PC-9 (cell line): ENCODE results near the gene UAP1L1. TPM values are rescaled to one million over a fixed set of nuclear protein-coding genes. Genes with fewer than 3 reads are reported as not detected.
A peak's percentile ranks its signal among the peaks of the same experiment; 100 is the strongest.

ENCODE experiments used
- BruUV-seq: library from RNA; stranded (reverse); fragments of 400-500 nt; replicated peaks from 2 replicates; lab custom pipeline; 2021; lab: Mats Ljungman, UMichigan
- CTCF ChIA-PET: fragments of 300-600 bp; sonication (Branson Sonifier 250); formaldehyde crosslinking; loops from one replicate; lab custom pipeline; 2022; ENCODE audit warnings: antibody characterized with exemption; lab: Charles Lee
- POLR2A ChIA-PET: fragments of 300-600 bp; sonication (Branson Sonifier 250); formaldehyde crosslinking; loops from one replicate; lab custom pipeline; 2022; ENCODE audit warnings: antibody characterized with exemption; ENCODE audit not compliant: unreplicated experiment; lab: Charles Lee
- DNase-seq, 2 experiments: peaks; one replicate each; pipeline versions ENCODE4 v3.0.0 to v3.0.0-alpha.2; 2015 to 2022; ENCODE audit warnings: mixed read lengths in 1 of 2
- H2AFZ ChIP-seq: fragments of 200-600 bp; sonication (generic); 2 replicates; pipeline ENCODE4 v1.8.1; 2017; ENCODE audit warnings: antibody characterized with exemption
- H3F3A ChIP-seq: fragments of 200-600 bp; sonication (generic); 2 replicates; pipeline ENCODE4 v1.8.1; 2017; ENCODE audit warnings: antibody characterized with exemption, mild to moderate bottlenecking, low read depth; ENCODE audit not compliant: insufficient read depth
- H3K27ac ChIP-seq: fragments of 200-600 bp; sonication (generic); 2 replicates; pipeline ENCODE4 v1.6.1; 2016; ENCODE audit warnings: mixed run types
- H3K27me3 ChIP-seq: fragments of 200-600 bp; sonication (generic); 2 replicates; pipeline ENCODE4 v1.6.1; 2016; ENCODE audit warnings: low read depth, mixed run types; ENCODE audit not compliant: insufficient read depth
- H3K36me3 ChIP-seq: fragments of 200-600 bp; sonication (generic); 2 replicates; pipeline ENCODE4 v1.6.1; 2016; ENCODE audit warnings: low read depth, mixed run types
- H3K4me1 ChIP-seq: fragments of 200-600 bp; sonication (generic); replicated peaks from 2 replicates; pipeline ENCODE4 v1.6.1; 2016; ENCODE audit warnings: mixed run types; ENCODE audit not compliant: insufficient read depth
- H3K4me2 ChIP-seq: fragments of 200-600 bp; sonication (generic); 2 replicates; pipeline ENCODE4 v1.6.1; 2017; ENCODE audit warnings: mixed run types
- H3K4me3 ChIP-seq: fragments of 200-600 bp; sonication (generic); 2 replicates; pipeline ENCODE4 v1.6.1; 2016; ENCODE audit warnings: mixed run types
- H3K79me2 ChIP-seq: fragments of 200-600 bp; sonication (generic); 2 replicates; pipeline ENCODE4 v1.6.1; 2017; ENCODE audit warnings: low read depth, mixed run types
- H3K9me2 ChIP-seq: fragments of 200-600 bp; sonication (generic); 2 replicates; pipeline ENCODE4 v1.8.1; 2017; ENCODE audit warnings: mild to moderate bottlenecking; ENCODE audit not compliant: insufficient read depth
- H3K9me3 ChIP-seq: fragments of 200-600 bp; sonication (generic); 2 replicates; pipeline ENCODE4 v1.8.1; 2016; ENCODE audit warnings: low read depth; ENCODE audit not compliant: insufficient read depth
- H4K20me1 ChIP-seq: fragments of 200-600 bp; sonication (generic); 2 replicates; pipeline ENCODE4 v1.8.1; 2017; ENCODE audit not compliant: insufficient read depth
- CTCF ChIP-seq: fragments of 200-600 bp; sonication (generic); conservative IDR thresholded peaks from 2 replicates; pipeline ENCODE4 v1.6.1; 2017; ENCODE audit warnings: mixed run types, antibody characterized with exemption, mild to moderate bottlenecking, moderate library complexity
- EZH2 ChIP-seq: fragments of 200-600 bp; sonication (generic); IDR thresholded peaks from 2 replicates; pipeline ENCODE4 v1.8.0; 2017; ENCODE audit warnings: antibody characterized with exemption, low read depth
- intact Hi-C: fragments of 100-400 bp; cut with micrococcal nuclease; formaldehyde crosslinking; loops from one replicate; pipeline ENCODE4 v1.10.0; 2022; ENCODE audit not compliant: unreplicated experiment
- total RNA-seq: library from RNA; stranded (reverse); gene quantifications from 2 replicates; pipeline ENCODE4 v1.2.3, GENCODE V29; 2021

The UAP1L1 gene
- total RNA-seq, 1 experiment from 2014 or later: 9.9 TPM

DNA sequence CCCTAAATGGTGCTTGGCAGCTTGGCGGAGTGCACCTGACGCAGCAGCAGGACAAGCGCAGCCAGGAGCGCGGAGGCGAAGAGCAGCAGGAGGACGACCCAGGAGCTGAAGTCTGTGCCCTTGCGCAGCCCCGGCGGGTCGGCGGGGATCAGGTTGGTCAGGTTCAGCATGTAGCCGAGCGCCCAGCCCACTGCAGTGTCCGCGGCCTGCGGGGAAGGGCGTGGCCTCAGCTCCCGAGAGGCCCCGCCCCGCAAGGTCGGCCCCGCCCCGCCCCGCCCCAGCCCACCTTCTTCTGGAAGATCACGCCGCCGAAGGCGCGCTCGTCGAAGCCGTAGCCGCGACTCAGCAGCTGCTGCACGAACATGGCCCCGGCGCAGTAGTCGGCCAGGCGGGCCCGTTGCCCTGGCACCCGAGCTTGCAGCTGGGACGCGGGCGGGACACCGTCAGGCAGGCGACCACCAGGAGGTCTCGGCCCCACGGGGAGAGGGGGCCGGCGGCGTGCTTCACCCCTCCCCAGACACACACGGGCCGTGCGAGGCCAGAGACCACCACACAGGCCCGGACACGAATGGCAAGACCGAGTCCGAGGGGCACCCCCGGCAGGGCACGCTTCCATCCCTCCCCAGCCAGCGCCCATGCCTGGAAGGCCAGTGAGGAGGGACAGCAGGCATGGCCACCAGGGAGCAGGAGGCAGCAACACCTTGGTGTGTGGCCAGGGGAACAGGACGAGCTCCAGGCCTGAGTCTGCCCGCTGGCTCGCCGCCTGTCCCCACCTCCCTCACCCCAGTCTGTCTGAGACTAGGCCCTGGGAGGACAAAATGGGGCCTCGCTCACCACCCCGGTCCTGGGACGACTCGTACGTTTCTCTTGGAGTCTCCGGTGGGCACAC, 28.4 kb upstream of the UAP1L1 start:
- Histone ChIP-seq H3K27me3 (peaks cover 6% of the 10 kb centered on the region), H3K9me3 (no peaks in the 10 kb centered on the region), H3K79me2 (peaks cover 14% of the 10 kb centered on the region), H4K20me1 (peaks cover 19% of the 10 kb centered on the region), H3K4me2 (no peak overlapping the region), H2AFZ (no peak overlapping the region), H3K27ac (no peak overlapping the region), H3K9me2 (no peaks in the 10 kb centered on the region), H3K4me1 (peaks cover 12% of the 10 kb centered on the region), H3K4me3 (no peak overlapping the region), H3K36me3 (no peaks in the 10 kb centered on the region), H3F3A (peaks cover 14% of the 10 kb centered on the region; the same call in 1 of the 2 replicates)
- ChIA-PET POLR2A (no interaction called here), CTCF (interaction anchor here (0.6 to 1.0 kb wide), 3 partner anchors 19 to 373 kb away, joined by 3 to 8 read pairs (median 5); no protein-coding TSS in a partner anchor)
- no TSS peak for BruUV-seq
- TF ChIP-seq EZH2: no peak
- TF ChIP-seq CTCF: no peak
- intact Hi-C loops: loop anchor here (5.0 kb wide), 1 partner anchor 68 kb away; no protein-coding TSS in a partner anchor
- no peak for DNase-seq

DNA sequence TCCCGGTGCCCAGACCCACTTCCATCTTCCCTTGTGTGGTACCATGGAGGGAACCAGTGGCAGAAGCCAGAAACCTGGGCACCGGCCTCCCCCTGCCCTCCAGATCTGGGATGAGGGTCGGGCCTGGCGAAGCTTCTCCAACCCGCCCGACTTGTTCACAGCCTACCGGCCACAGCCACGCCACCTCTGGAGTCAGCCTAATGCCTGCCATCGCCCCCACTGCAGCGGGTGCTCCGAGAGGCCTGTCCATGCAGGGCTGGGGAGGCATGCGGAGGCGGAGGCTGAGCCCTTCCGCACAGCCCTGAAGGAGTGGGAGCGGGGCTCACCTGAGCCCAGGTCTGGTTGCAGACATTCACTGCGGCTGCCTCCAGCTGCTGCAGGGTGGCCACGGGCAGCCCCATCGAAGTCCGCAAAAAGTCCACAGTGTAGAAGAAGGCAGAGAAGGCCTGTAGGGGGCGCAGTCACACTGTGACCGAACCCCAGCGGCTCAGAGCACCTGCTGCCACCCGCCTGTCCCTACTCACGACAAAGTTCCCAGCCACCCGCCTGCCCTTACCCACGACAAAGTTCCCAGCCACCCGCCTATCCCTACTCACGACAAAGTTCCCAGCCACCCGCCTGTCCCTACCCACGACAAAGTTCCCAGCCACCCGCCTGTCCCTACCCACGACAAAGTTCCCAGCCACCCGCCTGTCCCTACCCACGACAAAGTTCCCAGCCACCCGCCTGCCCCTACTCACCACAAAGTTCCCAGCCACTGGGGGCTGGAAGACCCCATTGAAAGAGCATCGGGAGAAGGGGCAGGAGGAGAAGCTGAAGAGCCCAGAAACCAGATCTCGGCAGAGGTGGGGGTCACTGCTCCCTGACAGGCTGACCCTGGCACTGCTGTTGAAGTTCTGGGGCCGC, 27.5 kb upstream of the UAP1L1 start:
- H3K4me2 ChIP-seq: no peak overlapping the region
- DNase-seq: peak in 1 of 2 experiments; percentile 73
- H3K9me2 ChIP-seq: no peaks in the 10 kb centered on the region
- intact Hi-C loops: loop anchor here (5.0 kb wide), 1 partner anchor 68 kb away; no protein-coding TSS in a partner anchor
- peaks cover 11% of the 10 kb centered on the region; the same call in 1 of the 2 replicates for H3F3A ChIP-seq
- H3K9me3 ChIP-seq: no peaks in the 10 kb centered on the region
- H3K4me3 ChIP-seq: no peak overlapping the region
- peaks cover 10% of the 10 kb centered on the region for H4K20me1 ChIP-seq
- no peaks in the 10 kb centered on the region for H3K36me3 ChIP-seq
- POLR2A ChIA-PET: no interaction called here
- peaks cover 6% of the 10 kb centered on the region for H3K27me3 ChIP-seq
- CTCF ChIA-PET: no interaction called here
- H3K4me1 ChIP-seq: peaks cover 3% of the 10 kb centered on the region
- no peak overlapping the region for H3K27ac ChIP-seq
- peak; percentile 65 for TF ChIP-seq CTCF
- no peak for TF ChIP-seq EZH2
- no peak overlapping the region for H2AFZ ChIP-seq
- no TSS peak for BruUV-seq
- peaks cover 5% of the 10 kb centered on the region for H3K79me2 ChIP-seq

DNA sequence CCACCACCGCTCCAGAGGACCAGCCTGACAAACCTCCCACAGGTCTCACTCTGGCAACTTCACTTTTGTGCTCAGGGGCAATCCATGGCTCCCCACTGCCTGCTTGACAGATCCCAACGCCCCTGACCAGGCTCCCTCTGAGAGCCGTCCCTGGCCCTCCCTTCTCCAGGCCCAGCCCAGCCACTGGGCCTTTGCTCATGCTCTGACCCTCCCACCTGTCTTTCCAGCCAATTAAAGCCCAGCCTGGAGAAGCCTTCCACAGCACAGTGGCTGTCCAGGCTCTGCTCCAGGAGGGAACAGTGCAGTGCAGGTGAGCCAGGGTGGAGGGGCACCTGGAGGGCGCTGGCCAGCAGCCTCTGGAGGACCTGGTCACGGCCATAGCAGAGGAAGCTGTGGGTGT, 26.7 kb upstream of the UAP1L1 start:
- intact Hi-C loops: no loop called here
- CTCF ChIA-PET: no interaction called here
- BruUV-seq: no TSS peak

More for the DNA sequence above, 26.7 kb upstream of the UAP1L1 start:
- Histone ChIP-seq H3K9me2 (no peaks in the 10 kb centered on the region), H3K4me1 (no peaks in the 10 kb centered on the region), H3K4me2 (no peak overlapping the region), H3K4me3 (no peak overlapping the region), H4K20me1 (peaks cover 5% of the 10 kb centered on the region; the same call in 1 of the 2 replicates), H3K27ac (no peak overlapping the region), H3K36me3 (no peaks in the 10 kb centered on the region), H3K27me3 (peaks cover 6% of the 10 kb centered on the region), H3F3A (peaks cover 9% of the 10 kb centered on the region; the same call in 1 of the 2 replicates), H3K9me3 (no peaks in the 10 kb centered on the region), H2AFZ (no peak overlapping the region), H3K79me2 (no peaks in the 10 kb centered on the region)
- no peak for TF ChIP-seq EZH2
- TF ChIP-seq CTCF: no peak
- POLR2A ChIA-PET: no interaction called here
- no peak for DNase-seq
